GM10847 (cell line): Measurements from ENCODE around the gene MRM3.
A peak's percentile ranks its signal among the peaks of the same experiment; 100 is the strongest.

Source experiments
- POLR2A ChIP-seq: IDR thresholded peaks from 2 replicates; pipeline ENCODE4 v1.6.1; 2011; ENCODE audit not compliant: insufficient read length; ENCODE audit errors: extremely low read depth

Gene MRM3

GRCh38 chr17:781805-782731 is at the start of gene MRM3, which contains the start of gene GLOD4:
TSS of gene MRM3 (plus strand) at chr17:782353. CDS start at chr17:782379, 26 bp downstream.
TSS of gene GLOD4 (minus strand) at chr17:782280. CDS start at chr17:782255, 25 bp downstream.
- TF ChIP-seq POLR2A = peak; percentile 88

- no peak for TF ChIP-seq POLR2A
Measured at GRCh38 chr17:732902-733720, 49.0 kb upstream of the MRM3 start.

GRCh38 chr17:733743-734142 is 48.4 kb upstream of the MRM3 start:
- no peak for TF ChIP-seq POLR2A

- no peak for TF ChIP-seq POLR2A
Measured at GRCh38 chr17:737561-738113, 44.5 kb upstream of the MRM3 start.

GRCh38 chr17:740240-741017 is 41.7 kb upstream of the MRM3 start:
- no peak for TF ChIP-seq POLR2A

GRCh38 chr17:742147-742793 is 39.9 kb upstream of the MRM3 start:
- no peak for TF ChIP-seq POLR2A

DNA sequence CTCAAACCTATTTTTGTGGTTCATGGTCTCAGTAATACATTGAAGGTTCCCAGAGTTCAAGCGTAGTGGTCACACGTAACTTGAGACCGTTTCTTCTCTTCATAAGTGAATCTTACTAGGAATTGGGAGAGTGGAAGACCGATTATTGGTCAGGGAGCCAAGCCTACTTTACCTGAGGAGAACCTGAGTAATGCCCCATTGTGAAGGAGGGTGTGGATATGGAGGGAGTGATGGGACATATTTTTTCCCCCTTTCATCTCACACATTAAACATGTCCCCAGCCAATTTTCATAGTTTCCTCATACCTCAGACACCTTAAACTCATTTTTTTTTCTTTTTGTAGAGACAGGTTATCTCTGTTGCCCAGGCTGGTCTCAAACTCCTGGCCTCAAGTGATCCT is 39.0 kb upstream of the MRM3 start:
- no peak for TF ChIP-seq POLR2A

GRCh38 chr17:744937-745336 is 37.2 kb upstream of the MRM3 start:
- no peak for TF ChIP-seq POLR2A

DNA sequence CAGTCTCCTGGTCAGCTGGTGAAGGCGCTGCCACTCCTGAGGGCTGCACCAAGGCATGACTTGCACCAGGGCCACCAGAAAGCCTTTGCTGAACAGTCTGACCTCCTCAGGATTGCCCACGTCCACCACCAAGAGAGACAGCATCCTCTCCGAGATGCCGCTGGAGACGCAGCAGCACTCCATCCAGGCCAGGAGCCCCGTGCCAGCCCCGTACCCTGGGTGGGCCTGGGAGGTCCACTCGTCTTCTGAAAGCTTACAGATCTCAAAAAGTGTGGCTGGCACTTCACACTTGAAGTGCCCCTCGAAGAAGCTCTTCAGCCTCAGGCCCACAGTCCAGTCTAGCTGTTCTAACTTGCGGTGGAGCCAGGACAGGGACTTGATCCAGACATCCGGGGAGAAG is 36.7 kb upstream of the MRM3 start:
- no peak for TF ChIP-seq POLR2A

GRCh38 chr17:746181-746580 is 36.0 kb upstream of the MRM3 start:
- no peak for TF ChIP-seq POLR2A

GRCh38 chr17:746783-747629 is 35.1 kb upstream of the MRM3 start:
- no peak for TF ChIP-seq POLR2A

DNA sequence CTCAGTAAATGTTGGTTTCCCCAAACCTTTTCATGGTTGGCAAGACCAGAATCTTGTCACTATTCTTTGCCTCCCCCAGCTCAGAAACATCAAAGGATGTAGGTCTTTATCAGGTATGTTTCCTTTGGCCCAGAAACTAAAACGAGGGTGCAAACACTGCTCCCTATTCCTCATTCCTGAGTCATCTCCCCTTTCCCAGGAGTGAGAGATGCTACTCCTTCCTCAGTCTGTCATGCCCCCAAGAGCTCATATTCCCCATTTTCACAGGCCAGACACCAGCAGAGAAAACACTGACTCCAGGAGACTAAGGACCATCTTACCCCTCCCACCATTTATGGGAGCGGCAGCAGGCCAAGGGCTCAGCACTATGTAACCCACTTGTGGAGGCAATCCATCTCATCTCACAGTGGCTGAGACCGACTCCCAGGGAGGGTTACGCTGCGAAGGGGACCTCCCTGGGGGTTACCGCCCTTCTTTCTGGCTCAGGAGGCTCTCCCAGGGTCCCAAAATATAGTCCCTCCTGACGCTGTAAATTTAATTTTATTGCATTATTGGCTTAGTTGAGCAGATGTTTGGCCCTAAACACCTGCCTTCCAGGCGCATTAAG is 31.6 kb upstream of the MRM3 start:
- TF ChIP-seq POLR2A = no peak
